ENCODE results near the gene PAN3. TPM values are rescaled to one million over a fixed set of nuclear protein-coding genes. Genes with fewer than 3 reads are reported as not detected.

Gene PAN3
- total RNA-seq, 1 experiment from 2014 or later: 37.5 TPM

- no peak overlapping the region for H3K27ac Mint-ChIP-seq (ENCODE audit: unreplicated experiment)
Observed at GRCh38 chr13:28128030-28128429, 10.3 kb upstream of the PAN3 start.

GRCh38 chr13:28128926-28129325 is 9.4 kb upstream of the PAN3 start:
- H3K9me3 ChIP-seq: no peaks in the 10 kb centered on the region
- no peak overlapping the region for H3K4me3 ChIP-seq (ENCODE audit: low read depth, low read length)
- H3K4me1 ChIP-seq: peaks cover 5% of the 10 kb centered on the region
- TF ChIP-seq CTCF (IDR thresholded peaks at IDR 0.05; ENCODE audit: insufficient read depth in 1 of 2, low read depth in 1 of 2, low read length in 1 of 2, severe bottlenecking in 1 of 2, unreplicated experiment in 1 of 2): no peak
- no peaks in the 10 kb centered on the region for H3K27me3 Mint-ChIP-seq (ENCODE audit: insufficient read depth, unreplicated experiment)
- DNase-seq: peak in 1 of 2 experiments; percentile 41
- CTCF ChIA-PET: no interaction called here
- H3K4me1 Mint-ChIP-seq (ENCODE audit: low read depth, unreplicated experiment): peaks cover 6% of the 10 kb centered on the region
- no peaks in the 10 kb centered on the region for H3K27me3 ChIP-seq (replicated peaks; ENCODE audit: control insufficient read depth, insufficient read depth, low read length)
- no peak overlapping the region for H3K27ac Mint-ChIP-seq (ENCODE audit: unreplicated experiment)
- intact Hi-C loops (cut with micrococcal nuclease; ENCODE audit: unreplicated experiment): no loop called here
- no peak overlapping the region for H3K4me3 Mint-ChIP-seq (ENCODE audit: unreplicated experiment)
- POLR2A ChIA-PET: interaction anchor here (0.6 kb wide), 1 partner anchor 9 kb away, joined by 4 read pairs; the partner anchor contains the start of gene PAN3
- no peaks in the 10 kb centered on the region for H3K9me3 Mint-ChIP-seq (ENCODE audit: unreplicated experiment)
- no peaks in the 10 kb centered on the region for H3K36me3 Mint-ChIP-seq (ENCODE audit: insufficient read depth, unreplicated experiment)
- H3K36me3 ChIP-seq (ENCODE audit: control insufficient read depth, insufficient read depth, low read length): no peaks in the 10 kb centered on the region
- no TSS peak for BruUV-seq (replicated peaks)

More at GRCh38 chr13:28128030-28128429, 10.3 kb upstream of the PAN3 start:
- TF ChIP-seq CTCF (IDR thresholded peaks at IDR 0.05; ENCODE audit: insufficient read depth in 1 of 2, low read depth in 1 of 2, low read length in 1 of 2, severe bottlenecking in 1 of 2, unreplicated experiment in 1 of 2): no peak
- Histone ChIP-seq H3K4me3 (ENCODE audit: low read depth, low read length) (no peak overlapping the region), H3K4me1 (peaks cover 5% of the 10 kb centered on the region), H3K36me3 (ENCODE audit: control insufficient read depth, insufficient read depth, low read length) (no peaks in the 10 kb centered on the region), H3K9me3 (no peaks in the 10 kb centered on the region), H3K27me3 (replicated peaks; ENCODE audit: control insufficient read depth, insufficient read depth, low read length) (no peaks in the 10 kb centered on the region)
- no peak for DNase-seq
- H3K27me3 Mint-ChIP-seq (ENCODE audit: insufficient read depth, unreplicated experiment): no peaks in the 10 kb centered on the region
- no peak overlapping the region for H3K4me3 Mint-ChIP-seq (ENCODE audit: unreplicated experiment)
- no peaks in the 10 kb centered on the region for H3K9me3 Mint-ChIP-seq (ENCODE audit: unreplicated experiment)
- intact Hi-C loops (cut with micrococcal nuclease; ENCODE audit: unreplicated experiment): no loop called here
- H3K36me3 Mint-ChIP-seq (ENCODE audit: insufficient read depth, unreplicated experiment): no peaks in the 10 kb centered on the region
- CTCF ChIA-PET: no interaction called here
- BruUV-seq (replicated peaks): no TSS peak
- peaks cover 6% of the 10 kb centered on the region for H3K4me1 Mint-ChIP-seq (ENCODE audit: low read depth, unreplicated experiment)
- POLR2A ChIA-PET: no interaction called here

DNA sequence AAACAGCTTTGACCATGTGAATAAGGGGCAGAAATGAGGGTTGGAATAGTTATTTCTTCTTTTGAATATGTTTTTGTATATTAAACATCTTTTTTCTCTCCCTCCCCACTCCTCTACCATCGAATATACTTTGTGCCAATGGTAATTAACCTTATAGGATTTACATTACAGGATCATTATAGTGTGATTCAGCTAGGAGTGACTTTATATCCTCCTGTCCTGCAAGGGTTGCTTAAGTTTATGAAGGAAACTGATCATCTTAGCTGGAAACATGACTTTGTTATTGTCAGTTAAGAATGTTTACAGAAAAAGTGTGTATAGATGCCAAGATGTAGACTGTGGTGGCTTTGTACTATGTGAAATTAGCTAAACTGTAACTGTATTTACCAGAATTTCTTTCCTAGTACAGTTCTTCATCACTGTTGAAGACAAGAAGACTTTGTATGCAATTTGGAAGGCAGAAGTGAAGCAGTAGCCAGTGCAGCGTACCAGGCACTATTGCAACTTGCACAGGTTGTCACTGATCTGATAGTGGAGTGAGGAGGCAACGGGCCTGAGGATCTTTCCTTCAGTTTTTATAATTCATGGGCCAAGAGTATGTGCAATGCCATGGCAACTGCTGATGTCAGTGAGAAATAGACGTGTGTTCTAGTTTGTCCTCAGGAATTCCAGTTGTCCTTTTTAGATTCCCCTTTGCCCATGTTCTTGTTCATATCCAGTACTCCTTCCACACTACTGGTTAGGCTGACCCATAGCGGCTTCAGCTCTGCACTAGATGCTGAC is 8.2 kb upstream of the PAN3 start:
- H3K36me3 Mint-ChIP-seq (ENCODE audit: insufficient read depth, unreplicated experiment): no peaks in the 10 kb centered on the region

More for the DNA sequence above, 8.2 kb upstream of the PAN3 start:
- no peaks in the 10 kb centered on the region for H3K27me3 ChIP-seq (replicated peaks; ENCODE audit: control insufficient read depth, insufficient read depth, low read length)
- peaks cover 5% of the 10 kb centered on the region for H3K4me1 ChIP-seq
- no peak overlapping the region for H3K4me3 ChIP-seq (ENCODE audit: low read depth, low read length)
- Mint-ChIP-seq H3K9me3 (ENCODE audit: unreplicated experiment) (no peaks in the 10 kb centered on the region), H3K27ac (ENCODE audit: unreplicated experiment) (no peak overlapping the region), H3K4me1 (ENCODE audit: low read depth, unreplicated experiment) (peaks cover 6% of the 10 kb centered on the region), H3K27me3 (ENCODE audit: insufficient read depth, unreplicated experiment) (no peaks in the 10 kb centered on the region), H3K4me3 (ENCODE audit: unreplicated experiment) (no peak overlapping the region)
- no peaks in the 10 kb centered on the region for H3K36me3 ChIP-seq (ENCODE audit: control insufficient read depth, insufficient read depth, low read length)
- no peaks in the 10 kb centered on the region for H3K9me3 ChIP-seq
- POLR2A ChIA-PET: no interaction called here
- TF ChIP-seq CTCF (IDR thresholded peaks at IDR 0.05; ENCODE audit: insufficient read depth in 1 of 2, low read depth in 1 of 2, low read length in 1 of 2, severe bottlenecking in 1 of 2, unreplicated experiment in 1 of 2): no peak
- intact Hi-C loops (cut with micrococcal nuclease; ENCODE audit: unreplicated experiment): no loop called here
- CTCF ChIA-PET: no interaction called here
- no peak for DNase-seq
- no TSS peak for BruUV-seq (replicated peaks)
